ENCODE data around the gene SHROOM1. TPM values are rescaled to one million over a fixed set of nuclear protein-coding genes. Genes with fewer than 3 reads are reported as not detected.

The SHROOM1 gene
- total and polyA plus RNA-seq, 2 of the 8 experiments (the other 6 are each of a cell fraction or from before 2014, with no cell fraction given) = 3.9 to 5.2 TPM

GRCh38 chr5:132877466-132877865 is 47.0 kb upstream of the SHROOM1 start (continued):
- no peak for TF ChIP-seq CHD7 (IDR thresholded peaks at IDR 0.05; ENCODE audit: insufficient replicate concordance, low read length)
- TF ChIP-seq TAF1 (IDR thresholded peaks at IDR 0.05; ENCODE audit: low read depth, low read length) = no peak
- TF ChIP-seq BRCA1 (IDR thresholded peaks at IDR 0.05; ENCODE audit: low read depth, low read length) = no peak
- no peak for TF ChIP-seq FOSL1 (IDR thresholded peaks at IDR 0.05; ENCODE audit: insufficient read depth, low read depth, low read length)
- no peak for TF ChIP-seq RBBP5 (IDR thresholded peaks at IDR 0.05; ENCODE audit: borderline replicate concordance, low read depth, low read length)

Measured in H1 (cell line).